Measurements from ENCODE around the gene DUSP18.
"Not testable (repeated sequence)": the region's sequence is repeated elsewhere in the genome, so short reads cannot be mapped to it uniquely, and the experiment has no call there.

Gene DUSP18

DNA sequence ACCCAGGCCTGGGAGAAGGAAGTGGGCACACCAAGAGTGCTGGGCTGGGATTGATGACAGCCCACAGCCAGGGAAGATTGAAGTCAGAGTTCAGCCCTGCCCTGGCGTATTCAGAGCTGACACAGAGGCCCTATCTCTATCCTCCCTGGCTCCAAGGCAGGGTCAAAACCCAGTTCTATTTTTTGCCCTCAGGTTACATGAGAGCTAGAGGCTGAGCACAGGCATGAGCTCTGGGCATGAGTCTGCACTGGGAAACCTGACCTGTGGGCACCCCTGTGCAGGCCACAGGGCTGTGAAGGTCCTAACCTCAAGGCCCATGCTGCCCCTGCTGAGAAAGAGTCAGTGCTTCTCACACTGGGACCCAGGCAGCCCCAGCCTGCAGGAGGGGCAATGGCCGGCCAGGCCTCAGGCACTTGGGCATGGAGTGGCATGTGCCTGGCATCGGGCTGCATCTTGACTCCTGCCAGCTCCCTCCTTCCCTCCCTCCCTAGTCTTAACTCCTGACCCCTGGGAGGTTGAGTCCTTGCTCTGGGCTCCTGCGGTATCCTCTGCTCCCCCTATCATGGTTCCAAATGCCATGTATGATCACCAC is 26.7 kb downstream of the DUSP18 start:
- no peak for DNase-seq (ENCODE audit: low read depth in 4 of 4, low spot score in 1 of 4)

GRCh38 chr22:30640361-30640760 is 27.3 kb downstream of the DUSP18 start:
- no peak for DNase-seq (ENCODE audit: low read depth in 4 of 4, low spot score in 1 of 4)

GRCh38 chr22:30637701-30638114 is 30.0 kb downstream of the DUSP18 start:
- no peak for DNase-seq (ENCODE audit: low read depth in 4 of 4, low spot score in 1 of 4)

- DNase-seq (ENCODE audit: low read depth in 4 of 4, low spot score in 1 of 4) = no peak
Measured at GRCh38 chr22:30636226-30637077, 31.2 kb downstream of the DUSP18 start.

DNA sequence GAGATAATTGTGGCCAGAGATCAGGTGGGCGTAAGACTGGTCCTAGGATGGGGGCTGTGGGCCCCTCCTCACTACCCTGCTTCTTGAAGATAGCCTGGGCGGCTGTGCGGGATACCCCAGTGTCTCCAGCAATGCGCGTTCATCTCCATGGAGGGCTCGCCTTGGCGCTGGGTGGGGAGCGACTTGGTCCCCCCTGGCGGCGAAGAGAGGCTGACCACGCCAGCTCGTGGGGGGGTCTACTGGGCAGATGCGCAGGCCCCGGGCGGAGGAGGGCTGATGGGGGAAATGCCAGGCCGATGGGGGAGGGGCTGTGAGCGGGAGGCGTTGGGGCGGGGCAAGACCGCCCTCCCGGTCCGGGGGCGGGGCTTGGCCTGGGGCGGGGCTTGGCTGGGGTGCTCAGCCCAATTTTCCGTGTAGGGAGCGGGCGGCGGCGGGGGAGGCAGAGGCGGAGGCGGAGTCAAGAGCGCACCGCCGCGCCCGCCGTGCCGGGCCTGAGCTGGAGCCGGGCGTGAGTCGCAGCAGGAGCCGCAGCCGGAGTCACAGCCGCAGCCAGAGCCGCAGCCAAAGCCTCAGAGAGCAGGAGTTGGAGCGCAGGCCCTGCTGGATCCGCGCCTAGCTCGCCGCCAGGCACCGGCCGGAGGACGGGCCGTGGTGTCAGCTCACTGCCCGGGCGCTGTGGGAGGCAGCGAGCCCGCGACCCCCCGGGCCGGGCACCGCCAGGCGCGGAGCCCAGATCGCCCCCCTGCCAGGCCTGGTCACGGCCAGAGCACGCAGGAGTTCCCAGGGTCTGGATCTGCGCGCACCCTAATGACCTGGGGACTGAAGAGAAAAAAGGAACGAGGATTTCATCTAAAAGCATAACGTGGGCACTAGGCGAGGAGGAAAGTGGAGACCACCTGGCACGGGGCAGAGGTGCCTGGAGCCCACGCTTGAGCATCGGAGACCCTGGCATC is 32.1 kb downstream of the DUSP18 start, which contains the start of gene SLC35E4:
Gene SLC35E4 (plus strand): TSS at position 509 of the 953 bp plus-strand sequence. CDS start 670 bp downstream, outside the sequence.
- peak; percentile 93 to 99 (median 96) for DNase-seq (ENCODE audit: low read depth in 4 of 4, low spot score in 1 of 4)

GRCh38 chr22:30634471-30635233 is 33.0 kb downstream of the DUSP18 start:
- DNase-seq (ENCODE audit: low read depth in 4 of 4, low spot score in 1 of 4) = peak; percentile 83 to 90 (median 88)

GRCh38 chr22:30631469-30631868 is 36.2 kb downstream of the DUSP18 start:
- DNase-seq (ENCODE audit: low read depth in 4 of 4, low spot score in 1 of 4) = not testable (repeated sequence)

- DNase-seq (ENCODE audit: low read depth in 4 of 4, low spot score in 1 of 4) = no peak
Measured at GRCh38 chr22:30628491-30628890, 39.2 kb downstream of the DUSP18 start.

DNA sequence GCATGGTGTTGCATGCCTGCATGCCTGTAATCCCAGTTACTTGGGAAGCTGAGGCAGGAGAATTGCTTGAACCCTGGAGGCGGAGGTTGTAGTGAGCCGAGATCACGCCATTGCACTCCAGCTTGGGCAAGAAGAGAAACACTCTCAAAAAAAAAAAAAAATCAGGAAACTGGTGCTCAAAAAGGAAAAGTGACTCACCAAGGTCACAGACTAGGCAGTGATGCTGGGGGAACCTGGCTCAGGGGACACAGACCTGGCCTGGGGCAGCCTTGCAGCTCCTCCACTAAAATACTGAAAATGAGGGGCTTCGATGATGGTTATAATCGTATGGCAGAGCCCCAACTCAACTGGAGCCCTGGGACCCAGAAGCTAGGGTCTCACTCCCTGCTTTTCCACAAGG is 40.2 kb downstream of the DUSP18 start:
- DNase-seq (ENCODE audit: low read depth in 4 of 4, low spot score in 1 of 4) = no peak

GRCh38 chr22:30626413-30626812 is 41.3 kb downstream of the DUSP18 start:
- DNase-seq (ENCODE audit: low read depth in 4 of 4, low spot score in 1 of 4) = no peak

- not testable (repeated sequence) for DNase-seq (ENCODE audit: low read depth in 4 of 4, low spot score in 1 of 4)
Measured at GRCh38 chr22:30619909-30620308, 47.8 kb downstream of the DUSP18 start.

DNA sequence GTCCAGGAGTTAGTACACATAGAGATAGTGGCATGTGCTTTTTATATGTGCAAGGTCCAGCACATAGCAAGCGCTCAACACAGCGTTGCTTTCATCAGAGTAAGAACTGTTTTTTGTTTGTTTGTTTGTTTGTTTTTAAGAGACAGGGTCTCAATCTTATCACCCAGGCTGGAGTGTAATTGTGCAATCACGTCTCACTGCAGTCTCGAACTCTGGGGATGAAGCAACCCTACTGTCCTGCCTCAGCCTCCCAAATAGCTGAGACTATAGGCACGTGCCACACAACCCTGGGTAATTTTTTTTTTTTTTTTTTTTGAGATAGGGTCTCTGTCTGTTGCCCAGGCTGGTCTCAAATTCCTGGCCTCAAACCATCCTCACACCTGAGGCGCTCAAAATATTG is 49.9 kb downstream of the DUSP18 start:
- DNase-seq (ENCODE audit: low read depth in 4 of 4, low spot score in 1 of 4) = no peak

DNA sequence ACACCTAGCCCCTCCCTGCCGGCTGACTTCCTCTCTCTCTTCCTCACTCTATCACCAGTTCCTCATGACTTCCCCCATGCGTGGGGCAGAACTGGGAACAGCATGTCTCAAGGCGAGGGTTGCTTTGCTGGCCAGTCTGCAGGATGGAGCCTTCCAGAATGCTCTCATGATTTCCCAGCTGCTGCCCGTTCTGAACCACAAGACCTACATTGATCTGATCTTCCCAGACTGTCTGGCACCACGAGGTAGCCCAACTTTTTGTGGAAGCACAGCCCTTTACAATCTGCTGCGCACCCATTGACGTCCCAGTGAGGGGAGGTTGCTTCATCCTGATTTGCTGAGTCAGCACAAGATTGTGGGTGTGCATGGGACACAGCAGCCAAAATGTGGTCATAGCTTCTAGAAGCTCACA is 52.1 kb downstream of the DUSP18 start:
- DNase-seq (ENCODE audit: low read depth in 4 of 4, low spot score in 1 of 4) = no peak

DNA sequence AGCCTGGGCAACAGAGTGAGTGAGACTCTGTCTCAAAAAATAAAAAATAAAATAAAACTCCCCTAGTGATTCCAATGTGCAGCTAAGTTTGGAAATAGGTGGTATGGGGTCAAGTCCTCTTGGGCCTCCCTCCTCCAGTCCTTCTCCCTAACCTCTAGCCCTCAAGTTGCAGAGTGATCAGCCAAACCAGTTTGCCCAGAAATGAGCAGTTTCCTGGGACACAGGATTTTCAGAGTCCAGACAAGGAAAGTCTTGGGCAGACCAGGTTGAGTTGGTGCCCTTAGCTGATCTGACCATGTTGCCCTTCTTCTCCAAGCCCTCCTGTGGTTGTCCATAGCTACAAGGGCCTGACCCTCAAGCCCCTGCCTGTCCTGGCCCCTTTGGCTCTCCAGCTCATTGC is 52.8 kb downstream of the DUSP18 start:
- DNase-seq (ENCODE audit: low read depth in 4 of 4, low spot score in 1 of 4) = no peak

GRCh38 chr22:30614268-30614667 is 53.4 kb downstream of the DUSP18 start:
- no peak for DNase-seq (ENCODE audit: low read depth in 4 of 4, low spot score in 1 of 4)

GRCh38 chr22:30612789-30613188 is 54.9 kb downstream of the DUSP18 start:
- DNase-seq (ENCODE audit: low read depth in 4 of 4, low spot score in 1 of 4) = no peak
